K562 (cell line): ENCODE measurements around the gene FBXW8. TPM values are rescaled to one million over a fixed set of nuclear protein-coding genes. Genes with fewer than 3 reads are reported as not detected.

Experiments
- ADNP ChIP-seq: fragments of 200-800 bp; sonication (Bioruptor generic); IDR thresholded peaks from 2 replicates; pipeline ENCODE4 v1.6.1; 2016; ENCODE audit warnings: missing genetic modification characterization, missing compliant biosample characterization
- BRD4 ChIP-seq: fragments of 200-600 bp; sonication (generic); IDR thresholded peaks from 2 replicates; pipeline ENCODE4 v1.6.1; 2017; ENCODE audit warnings: inconsistent platforms
- CBFA2T3 ChIP-seq: fragments of 450-650 bp; IDR thresholded peaks from 2 replicates; pipeline ENCODE4 v1.6.1; 2017
- HMG20A ChIP-seq: fragments of 450-650 bp; formaldehyde crosslinking; conservative IDR thresholded peaks from 2 replicates; pipeline ENCODE4 v1.4.0; 2020; ENCODE audit warnings: mild to moderate bottlenecking, mixed read lengths
- HNRNPK ChIP-seq: fragments of 200-400 bp; formaldehyde crosslinking; IDR thresholded peaks from one replicate; pipeline ENCODE4 v1.6.1; 2018; ENCODE audit warnings: mild to moderate bottlenecking, low read depth, low read length; ENCODE audit not compliant: poor library complexity, severe bottlenecking
- HNRNPUL1 ChIP-seq: fragments of 200-400 bp; formaldehyde crosslinking; IDR thresholded peaks from 2 replicates; pipeline ENCODE4 v1.6.1; 2017; ENCODE audit warnings: low read length
- JUND ChIP-seq, 2 experiments: IDR thresholded peaks; 2 replicates in 1 of 2; 3 replicates in 1 of 2; pipeline ENCODE4 v1.6.1; 2011; ENCODE audit warnings: borderline replicate concordance in 2 of 2, low read depth in 2 of 2, low read length in 2 of 2, improper control_type of control experiment in 1 of 2, missing biosample characterization in 1 of 2, missing genetic modification characterization in 1 of 2, missing genetic modification reagents in 1 of 2
- MAFG ChIP-seq: fragments of 450-650 bp; conservative IDR thresholded peaks from 2 replicates; pipeline ENCODE4 v1.6.1; 2016; ENCODE audit warnings: missing genetic modification characterization, missing compliant biosample characterization
- MAFK ChIP-seq: IDR thresholded peaks from 2 replicates; pipeline ENCODE4 v1.6.1; 2011; ENCODE audit warnings: low read length, improper control_type of control experiment
- PRMT5 ChIP-seq: sonication (generic); formaldehyde crosslinking; IDR thresholded peaks from 2 replicates; pipeline ENCODE4 v1.5.0; 2020; ENCODE audit warnings: missing genetic modification reagents
- RFX5 ChIP-seq: IDR thresholded peaks from 2 replicates; pipeline ENCODE4 v1.6.1; 2011; ENCODE audit warnings: low read depth, mild to moderate bottlenecking, improper control_type of control experiment, low read length
- SIN3A ChIP-seq, 2 experiments: fragments of 150-350 bp in 1 of 2; IDR thresholded peaks; 2 replicates each; pipeline ENCODE4 v1.6.1; 2011 to 2016; ENCODE audit warnings: borderline replicate concordance in 2 of 2, low read depth in 2 of 2, low read length in 2 of 2, mild to moderate bottlenecking in 2 of 2, moderate library complexity in 2 of 2; ENCODE audit not compliant: control insufficient read depth in 1 of 2
- SUPT5H ChIP-seq: fragments of 450-650 bp; IDR thresholded peaks from 2 replicates; pipeline ENCODE4 v1.6.1; 2016
- TEAD1 ChIP-seq, 2 experiments: fragments of 450-650 bp in 1 of 2; sonication (generic) in 1 of 2; formaldehyde crosslinking; IDR thresholded peaks; 2 replicates each; pipeline versions ENCODE4 v1.4.0 to v1.8.0; 2020 to 2022; ENCODE audit warnings: mild to moderate bottlenecking in 2 of 2, missing genetic modification reagents in 1 of 2
- U2AF1 ChIP-seq: fragments of 200-400 bp; formaldehyde crosslinking; optimal IDR thresholded peaks from 2 replicates; pipeline ENCODE3; 2017; ENCODE audit warnings: mild to moderate bottlenecking, low read depth, low read length, moderate library complexity
- YY1 ChIP-seq, 3 experiments: IDR thresholded peaks; 2 replicates each; pipeline ENCODE4 v1.6.1; 2011; ENCODE audit warnings: low read length in 2 of 3, mild to moderate bottlenecking in 2 of 3, moderate library complexity in 2 of 3, borderline replicate concordance in 1 of 3, control low read depth in 1 of 3, low read depth in 1 of 3; ENCODE audit not compliant: insufficient read depth in 3 of 3, insufficient replicate concordance in 2 of 3, control insufficient read depth in 1 of 3, insufficient read length in 1 of 3; ENCODE audit errors: extremely low read depth in 1 of 3
- ZKSCAN3 ChIP-seq: fragments of 250-450 bp; sonication (Bioruptor Pico); IDR thresholded peaks from 2 replicates; pipeline ENCODE4 v1.4.0; 2020
- ZNF217 ChIP-seq: sonication (generic); formaldehyde crosslinking; IDR thresholded peaks from 2 replicates; pipeline ENCODE4 v1.8.0; 2022; ENCODE audit warnings: mild to moderate bottlenecking, missing genetic modification reagents
- ZNF3 ChIP-seq: fragments of 250-450 bp; sonication (Bioruptor Pico); IDR thresholded peaks from 2 replicates; pipeline ENCODE4 v1.5.0; 2021; ENCODE audit warnings: mild to moderate bottlenecking, moderate library complexity
- ZNF507 ChIP-seq: conservative IDR thresholded peaks from 2 replicates; pipeline ENCODE4 v1.6.1; 2017; ENCODE audit warnings: missing genetic modification characterization, missing compliant biosample characterization
- ZNF785 ChIP-seq: fragments of 250-450 bp; sonication (Bioruptor Pico); IDR thresholded peaks from 2 replicates; pipeline ENCODE4 v1.4.0; 2020; ENCODE audit warnings: mild to moderate bottlenecking
- polyA plus RNA-seq, 8 experiments: library from polyadenylated mRNA; depleted of rRNA in 4 of 8; stranded (reverse) in 5 of 8; unstranded in 3 of 8; fragments of >200 nt; fragmentation: Nextera tagmentation in 2 of 8; fragmentation: Illumina TruSeq in 1 of 8; extraction: Ambion mirVana in 2 of 8; extraction: Trizol in 1 of 8; gene quantifications; 2 replicates each; pipeline versions ENCODE4 v1.2.1 to v1.2.3, GENCODE V29; 2011 to 2014; ENCODE audit warnings: inconsistent platforms in 1 of 8, missing spikeins in 1 of 8
- total RNA-seq, 7 experiments: library from RNA; depleted of rRNA in 6 of 7; stranded (reverse); fragments of >200 nt in 6 of 7; fragmentation: Illumina TruSeq in 2 of 7; extraction: Trizol in 2 of 7; gene quantifications; 2 replicates each; pipeline versions ENCODE4 v1.2.1 to v1.2.3, GENCODE V29; 2011 to 2021; ENCODE audit warnings: low replicate concordance in 1 of 7
- TF ChIP-seq, protein P1 (sequence below): fragments of 250-450 bp; sonication (Bioruptor Pico); IDR thresholded peaks from 2 replicates; pipeline ENCODE4 v1.4.0; 2020; ENCODE audit warnings: borderline replicate concordance
- TF ChIP-seq, protein P2 (sequence below): fragments of 450-650 bp; formaldehyde crosslinking; IDR thresholded peaks from 2 replicates; pipeline ENCODE4 v1.4.0; 2020; ENCODE audit warnings: mild to moderate bottlenecking

The FBXW8 gene
- total and polyA plus RNA-seq, 9 of the 15 experiments (the other 6 are each of a cell fraction or from before 2014, with no cell fraction given), result 0.58 to 8.3 (median 4.4) TPM

DNA sequence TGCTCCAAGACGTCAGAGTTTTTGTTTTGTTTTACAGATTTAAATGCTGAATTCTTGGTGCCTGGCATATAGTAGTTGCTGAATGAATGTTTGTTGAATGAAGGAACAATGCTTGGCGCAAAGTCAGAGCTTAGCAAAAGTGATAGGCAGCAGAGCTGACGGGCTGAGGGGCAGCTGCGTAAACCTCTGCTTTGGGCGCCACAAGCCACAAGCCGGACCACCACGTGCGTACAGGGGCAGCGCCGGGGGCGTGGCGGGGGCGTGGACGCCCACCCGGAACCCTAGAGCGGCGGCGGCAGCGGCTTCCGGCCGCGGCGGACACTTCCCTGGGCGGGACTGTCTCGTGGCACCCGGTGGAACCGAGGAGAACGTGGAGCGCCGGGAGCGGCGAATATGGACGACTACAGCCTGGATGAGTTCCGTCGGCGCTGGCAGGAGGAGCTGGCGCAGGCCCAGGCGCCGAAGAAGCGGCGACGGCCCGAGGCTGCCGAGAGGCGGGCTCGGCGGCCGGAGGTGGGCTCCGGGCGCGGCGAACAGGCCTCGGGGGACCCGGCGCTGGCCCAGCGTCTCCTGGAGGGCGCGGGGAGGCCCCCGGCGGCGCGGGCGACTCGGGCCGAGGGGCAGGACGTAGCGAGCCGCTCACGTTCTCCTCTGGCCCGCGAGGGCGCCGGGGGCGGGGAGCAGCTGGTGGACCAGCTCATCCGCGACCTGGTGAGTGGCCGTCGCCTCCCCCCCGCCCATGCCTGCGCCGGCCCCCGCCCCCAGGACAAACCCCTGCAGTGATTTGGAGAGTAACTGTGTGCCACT, at the start of gene FBXW8 (continued):
- peak; percentile 50; the same call in 1 of the 2 replicates for TF ChIP-seq SUPT5H
- TF ChIP-seq BRD4, result no peak
- TF ChIP-seq ZNF217, result no peak
- TF ChIP-seq SIN3A (IDR thresholded peaks at IDR 0.05; ENCODE audit: borderline replicate concordance in 2 of 2, control insufficient read depth in 1 of 2, low read depth in 2 of 2, low read length in 2 of 2), result peak; percentile 92 to 97
- peak; percentile 63 for TF ChIP-seq U2AF1
- TF ChIP-seq YY1 (IDR thresholded peaks at IDR 0.05; ENCODE audit: borderline replicate concordance in 1 of 3, control insufficient read depth in 1 of 3, extremely low read depth in 1 of 3, insufficient read depth in 3 of 3, insufficient read length in 1 of 3, insufficient replicate concordance in 2 of 3, low read depth in 1 of 3, low read length in 2 of 3), result peak in 2 of 3 experiments; percentile 64 to 73
- 0 out of 2 replicates have a peak, but pooled peaks have one; percentile 6 for TF ChIP-seq MAFK
- TF ChIP-seq, protein P1, sequence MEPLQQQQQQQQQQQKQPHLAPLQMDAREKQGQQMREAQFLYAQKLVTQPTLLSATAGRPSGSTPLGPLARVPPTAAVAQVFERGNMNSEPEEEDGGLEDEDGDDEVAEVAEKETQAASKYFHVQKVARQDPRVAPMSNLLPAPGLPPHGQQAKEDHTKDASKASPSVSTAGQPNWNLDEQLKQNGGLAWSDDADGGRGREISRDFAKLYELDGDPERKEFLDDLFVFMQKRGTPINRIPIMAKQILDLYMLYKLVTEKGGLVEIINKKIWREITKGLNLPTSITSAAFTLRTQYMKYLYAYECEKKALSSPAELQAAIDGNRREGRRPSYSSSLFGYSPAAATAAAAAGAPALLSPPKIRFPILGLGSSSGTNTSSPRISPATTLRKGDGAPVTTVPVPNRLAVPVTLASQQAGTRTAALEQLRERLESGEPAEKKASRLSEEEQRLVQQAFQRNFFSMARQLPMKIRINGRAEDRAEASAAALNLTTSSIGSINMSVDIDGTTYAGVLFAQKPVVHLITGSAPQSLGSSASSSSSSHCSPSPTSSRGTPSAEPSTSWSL (CRISPR knock-in tag), result no peak
- TF ChIP-seq ZKSCAN3 (CRISPR knock-in tag), result no peak
- TF ChIP-seq ADNP (tag), result no peak; the same call in 1 of the 2 replicates
- TF ChIP-seq HMG20A (CRISPR knock-in tag), result no peak
- TF ChIP-seq, protein P2, sequence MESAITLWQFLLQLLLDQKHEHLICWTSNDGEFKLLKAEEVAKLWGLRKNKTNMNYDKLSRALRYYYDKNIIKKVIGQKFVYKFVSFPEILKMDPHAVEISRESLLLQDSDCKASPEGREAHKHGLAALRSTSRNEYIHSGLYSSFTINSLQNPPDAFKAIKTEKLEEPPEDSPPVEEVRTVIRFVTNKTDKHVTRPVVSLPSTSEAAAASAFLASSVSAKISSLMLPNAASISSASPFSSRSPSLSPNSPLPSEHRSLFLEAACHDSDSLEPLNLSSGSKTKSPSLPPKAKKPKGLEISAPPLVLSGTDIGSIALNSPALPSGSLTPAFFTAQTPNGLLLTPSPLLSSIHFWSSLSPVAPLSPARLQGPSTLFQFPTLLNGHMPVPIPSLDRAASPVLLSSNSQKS (CRISPR knock-in tag), result no peak
- TF ChIP-seq ZNF785 (CRISPR knock-in tag), result no peak
- TF ChIP-seq HNRNPK, result no peak
- TF ChIP-seq JUND (IDR thresholded peaks at IDR 0.05; ENCODE audit: borderline replicate concordance, low read depth, low read length), result 0 out of 2 replicates have a peak, but pooled peaks have one; percentile 4
- no peak for TF ChIP-seq JUND (tag; IDR thresholded peaks at IDR 0.05; ENCODE audit: borderline replicate concordance, low read depth, low read length)
- TF ChIP-seq HNRNPUL1, result no peak
- TF ChIP-seq ZNF3 (CRISPR knock-in tag), result peak; percentile 99
- TF ChIP-seq CBFA2T3, result peak; percentile 6; the same call in 1 of the 2 replicates
- TF ChIP-seq RFX5, result no peak
- TF ChIP-seq TEAD1 (CRISPR knock-in tag; IDR thresholded peaks at IDR 0.05), result peak in 1 of 2 experiments; percentile 70; a peak in 1 of 4 replicates
- TF ChIP-seq PRMT5 (CRISPR knock-in tag), result no peak
- TF ChIP-seq MAFG (tag), result no peak
- no peak for TF ChIP-seq ZNF507 (tag)
